SJSA1 (cell line): ENCODE measurements around the gene C20orf204. TPM values are rescaled to one million over a fixed set of nuclear protein-coding genes. Genes with fewer than 3 reads are reported as not detected.

Source experiments
- DNase-seq, 2 experiments: peaks; one replicate each; pipeline ENCODE4 v3.0.0-alpha.2; 2015 to 2020; ENCODE audit warnings: low spot score in 2 of 2, low read depth in 1 of 2
- H3K27ac ChIP-seq: fragments of 250-450 bp; sonication (Bioruptor Pico); 2 replicates; pipeline ENCODE4 v1.5.1; 2020; ENCODE audit warnings: mild to moderate bottlenecking, moderate library complexity
- H3K27me3 ChIP-seq: fragments of 250-450 bp; sonication (Bioruptor Pico); replicated peaks from 2 replicates; pipeline ENCODE4 v1.5.1; 2020; ENCODE audit warnings: mild to moderate bottlenecking, moderate library complexity
- H3K36me3 ChIP-seq: fragments of 250-450 bp; sonication (Bioruptor Pico); 2 replicates; pipeline ENCODE4 v1.5.1; 2020; ENCODE audit warnings: mild to moderate bottlenecking
- H3K4me1 ChIP-seq: fragments of 250-450 bp; sonication (Bioruptor Pico); replicated peaks from 2 replicates; pipeline ENCODE4 v1.6.1; 2021; ENCODE audit warnings: mild to moderate bottlenecking
- H3K4me3 ChIP-seq: fragments of 250-450 bp; sonication (Bioruptor Pico); 2 replicates; pipeline ENCODE4 v1.5.1; 2020; ENCODE audit warnings: mild to moderate bottlenecking
- H3K9me3 ChIP-seq: fragments of 250-450 bp; sonication (Bioruptor Pico); replicated peaks from 2 replicates; pipeline ENCODE4 v1.5.1; 2020; ENCODE audit warnings: mild to moderate bottlenecking
- total RNA-seq: library from RNA; depleted of rRNA; stranded (reverse); fragments of >200 nt; shearing (Covaris generic); gene quantifications from 2 replicates; pipeline ENCODE4 v1.2.3, GENCODE V29; 2014

Gene C20orf204
- total RNA-seq, 1 experiment from 2014 or later, result 0.24 TPM

GRCh38 chr20:64077876-64078551, 42.0 kb downstream of the C20orf204 start:
- no peak overlapping the region for H3K4me3 ChIP-seq

GRCh38 chr20:64078934-64079272, 42.9 kb downstream of the C20orf204 start:
- DNase-seq, result no peak
- peaks cover 14% of the 10 kb centered on the region for H3K36me3 ChIP-seq
- peak overlapping the region; percentile 60 for H3K4me3 ChIP-seq
- peaks cover 10% of the 10 kb centered on the region for H3K27me3 ChIP-seq
- H3K9me3 ChIP-seq, result no peaks in the 10 kb centered on the region
- H3K27ac ChIP-seq, result no peak overlapping the region
- H3K4me1 ChIP-seq, result peaks cover 48% of the 10 kb centered on the region

More at GRCh38 chr20:64077876-64078551, 42.0 kb downstream of the C20orf204 start:
- Histone ChIP-seq H3K36me3 (peaks cover 22% of the 10 kb centered on the region), H3K9me3 (no peaks in the 10 kb centered on the region), H3K27ac (no peak overlapping the region), H3K4me1 (peaks cover 39% of the 10 kb centered on the region), H3K27me3 (peaks cover 2% of the 10 kb centered on the region; the same call in 1 of the 2 replicates)
- DNase-seq, result no peak

- H3K27me3 ChIP-seq, result peaks cover 16% of the 10 kb centered on the region
- peaks cover 47% of the 10 kb centered on the region for H3K4me1 ChIP-seq
- H3K4me3 ChIP-seq, result peak within 1 kb of the TSS; percentile 60
- H3K27ac ChIP-seq, result no peak within 1 kb of the TSS
- peak; percentile 62 to 68 for DNase-seq
- no peaks in the 10 kb centered on the region for H3K9me3 ChIP-seq
- peaks cover 8% of the 10 kb centered on the region for H3K36me3 ChIP-seq
Measured at GRCh38 chr20:64079273-64080012, 43.5 kb downstream of the C20orf204 start, which contains the start of gene RGS19. RGS19 (minus strand) TSS chr20:64079518; CDS start chr20:64076886, 2,632 bp downstream.

- peaks cover 24% of the 10 kb centered on the region for H3K27me3 ChIP-seq
- no peak for DNase-seq
- H3K36me3 ChIP-seq, result peaks cover 5% of the 10 kb centered on the region; the same call in 1 of the 2 replicates
- no peaks in the 10 kb centered on the region for H3K9me3 ChIP-seq
- no peak within 1 kb of the TSS for H3K27ac ChIP-seq
- peaks cover 39% of the 10 kb centered on the region for H3K4me1 ChIP-seq
- H3K4me3 ChIP-seq, result peak within 1 kb of the TSS; percentile 60
Measured at GRCh38 chr20:64080013-64080812, 44.2 kb downstream of the C20orf204 start, which contains the start of gene OPRL1. OPRL1 (plus strand) TSS chr20:64080082; CDS start chr20:64092721, 12,639 bp downstream.

GRCh38 chr20:64080813-64081623, 45.0 kb downstream of the C20orf204 start:
- DNase-seq, result no peak
- peaks cover 39% of the 10 kb centered on the region for H3K4me1 ChIP-seq
- peaks cover 30% of the 10 kb centered on the region for H3K27me3 ChIP-seq
- H3K4me3 ChIP-seq, result no peak overlapping the region
- no peak overlapping the region for H3K27ac ChIP-seq
- H3K36me3 ChIP-seq, result peaks cover 4% of the 10 kb centered on the region; the same call in 1 of the 2 replicates
- no peaks in the 10 kb centered on the region for H3K9me3 ChIP-seq

- no peak overlapping the region for H3K27ac ChIP-seq
- H3K4me3 ChIP-seq, result no peak overlapping the region
- no peaks in the 10 kb centered on the region for H3K9me3 ChIP-seq
- H3K4me1 ChIP-seq, result peaks cover 39% of the 10 kb centered on the region
- no peaks in the 10 kb centered on the region; the same call in 1 of the 2 replicates for H3K36me3 ChIP-seq
- no peak for DNase-seq
- peaks cover 36% of the 10 kb centered on the region for H3K27me3 ChIP-seq
Measured at GRCh38 chr20:64081624-64081964, 45.6 kb downstream of the C20orf204 start.

GRCh38 chr20:64082126-64082731, 46.2 kb downstream of the C20orf204 start:
- Histone ChIP-seq H3K27me3 (peaks cover 36% of the 10 kb centered on the region), H3K4me1 (peaks cover 39% of the 10 kb centered on the region), H3K36me3 (no peaks in the 10 kb centered on the region; the same call in 1 of the 2 replicates), H3K4me3 (no peak overlapping the region), H3K9me3 (no peaks in the 10 kb centered on the region), H3K27ac (no peak overlapping the region)
- DNase-seq, result no peak

- Histone ChIP-seq H3K9me3 (peaks cover 4% of the 10 kb centered on the region), H3K4me1 (peaks cover 37% of the 10 kb centered on the region), H3K36me3 (no peaks in the 10 kb centered on the region; the same call in 1 of the 2 replicates), H3K27ac (no peak overlapping the region), H3K4me3 (peak overlapping the region; percentile 35), H3K27me3 (peaks cover 36% of the 10 kb centered on the region)
- no peak for DNase-seq
Measured at GRCh38 chr20:64082820-64083377, 46.9 kb downstream of the C20orf204 start.

GRCh38 chr20:64083378-64083803, 47.4 kb downstream of the C20orf204 start:
- peaks cover 36% of the 10 kb centered on the region for H3K27me3 ChIP-seq
- H3K4me3 ChIP-seq, result peak overlapping the region; percentile 35
- H3K36me3 ChIP-seq, result no peaks in the 10 kb centered on the region; the same call in 1 of the 2 replicates
- H3K9me3 ChIP-seq, result peaks cover 6% of the 10 kb centered on the region
- DNase-seq, result peak; percentile 59 to 80
- H3K4me1 ChIP-seq, result peaks cover 32% of the 10 kb centered on the region
- H3K27ac ChIP-seq, result no peak overlapping the region

GRCh38 chr20:64083804-64084684, 48.1 kb downstream of the C20orf204 start, which contains the start of gene LKAAEAR1:
LKAAEAR1 (minus strand) TSS chr20:64084398; CDS start chr20:64084219, 179 bp downstream.
- no peak for DNase-seq
- no peaks in the 10 kb centered on the region; the same call in 1 of the 2 replicates for H3K36me3 ChIP-seq
- peaks cover 36% of the 10 kb centered on the region for H3K27me3 ChIP-seq
- no peak within 1 kb of the TSS for H3K27ac ChIP-seq
- H3K4me1 ChIP-seq, result peaks cover 26% of the 10 kb centered on the region
- peaks cover 6% of the 10 kb centered on the region for H3K9me3 ChIP-seq
- peak within 1 kb of the TSS; percentile 35 for H3K4me3 ChIP-seq

GRCh38 chr20:64084685-64085152, 48.7 kb downstream of the C20orf204 start:
- Histone ChIP-seq H3K36me3 (no peaks in the 10 kb centered on the region; the same call in 1 of the 2 replicates), H3K9me3 (peaks cover 6% of the 10 kb centered on the region), H3K27ac (no peak overlapping the region), H3K27me3 (peaks cover 43% of the 10 kb centered on the region), H3K4me3 (no peak overlapping the region), H3K4me1 (peaks cover 19% of the 10 kb centered on the region)
- no peak for DNase-seq
